NCI-H82 treated with DMSO at 0.1 percent for 48 hours (cell line): ENCODE results near the gene KRT38.
"Not testable (repeated sequence)": the region's sequence is repeated elsewhere in the genome, so short reads cannot be mapped to it uniquely, and the experiment has no call there.

Source experiments
- DNase-seq: peaks from one replicate; lab custom pipeline; 2025; ENCODE audit not compliant: unreplicated experiment; lab: John Stamatoyannopoulos, UW

Gene KRT38

GRCh38 chr17:41463746-41464145 lies 23.0 kb upstream of the KRT38 start:
- DNase-seq: no peak

GRCh38 chr17:41462705-41463104 lies 21.9 kb upstream of the KRT38 start:
- DNase-seq: no peak

- DNase-seq: no peak
Observed at GRCh38 chr17:41457676-41458075, 16.9 kb upstream of the KRT38 start.

- DNase-seq: no peak
Observed at GRCh38 chr17:41456204-41456603, 15.4 kb upstream of the KRT38 start.

- DNase-seq: no peak
Observed at GRCh38 chr17:41455236-41455635, 14.5 kb upstream of the KRT38 start.

GRCh38 chr17:41453066-41453465 lies 12.3 kb upstream of the KRT38 start:
- DNase-seq: no peak

GRCh38 chr17:41452281-41452680 lies 11.5 kb upstream of the KRT38 start:
- no peak for DNase-seq

GRCh38 chr17:41451154-41451728 lies 10.5 kb upstream of the KRT38 start:
- no peak for DNase-seq

GRCh38 chr17:41449008-41449407 lies 8.2 kb upstream of the KRT38 start:
- no peak for DNase-seq

- DNase-seq: no peak
Observed at GRCh38 chr17:41448506-41448905, 7.7 kb upstream of the KRT38 start.

- no peak for DNase-seq
Observed at GRCh38 chr17:41446806-41447205, 6.0 kb upstream of the KRT38 start.

GRCh38 chr17:41444640-41445039 lies 3.9 kb upstream of the KRT38 start:
- DNase-seq: no peak

GRCh38 chr17:41444186-41444585 lies 3.4 kb upstream of the KRT38 start:
- DNase-seq: no peak

GRCh38 chr17:41442739-41443138 lies 2.0 kb upstream of the KRT38 start:
- DNase-seq: no peak

- no peak for DNase-seq
Observed at GRCh38 chr17:41439375-41439774, 1.4 kb downstream of the KRT38 start.

GRCh38 chr17:41437769-41438168 lies 3.0 kb downstream of the KRT38 start:
- DNase-seq: no peak

GRCh38 chr17:41437254-41437653 lies 3.5 kb downstream of the KRT38 start:
- DNase-seq: no peak

GRCh38 chr17:41434415-41434814 lies 6.4 kb downstream of the KRT38 start:
- DNase-seq: no peak

- no peak for DNase-seq
Observed at GRCh38 chr17:41434005-41434404, 6.8 kb downstream of the KRT38 start.

GRCh38 chr17:41433586-41433985 lies 7.2 kb downstream of the KRT38 start:
- DNase-seq: no peak

- not testable (repeated sequence) for DNase-seq
Observed at GRCh38 chr17:41430376-41430775, 10.4 kb downstream of the KRT38 start.

- no peak for DNase-seq
Observed at GRCh38 chr17:41429667-41430066, 11.1 kb downstream of the KRT38 start.

GRCh38 chr17:41428591-41429291 lies 12.0 kb downstream of the KRT38 start:
- DNase-seq: no peak
